Stimulated activated CD4-positive, alpha-beta T cell treated with anti-CD3 and anti-CD28 coated beads, Interleukin-15, amount 100 ng/mL, for 24 hours (primary cell): ENCODE data around the gene EEFSEC.
A peak's percentile ranks its signal among the peaks of the same experiment; 100 is the strongest.

Source experiments
- DNase-seq: peaks from one replicate; pipeline ENCODE4 v3.0.0-alpha.2; 2020

Gene EEFSEC

DNA sequence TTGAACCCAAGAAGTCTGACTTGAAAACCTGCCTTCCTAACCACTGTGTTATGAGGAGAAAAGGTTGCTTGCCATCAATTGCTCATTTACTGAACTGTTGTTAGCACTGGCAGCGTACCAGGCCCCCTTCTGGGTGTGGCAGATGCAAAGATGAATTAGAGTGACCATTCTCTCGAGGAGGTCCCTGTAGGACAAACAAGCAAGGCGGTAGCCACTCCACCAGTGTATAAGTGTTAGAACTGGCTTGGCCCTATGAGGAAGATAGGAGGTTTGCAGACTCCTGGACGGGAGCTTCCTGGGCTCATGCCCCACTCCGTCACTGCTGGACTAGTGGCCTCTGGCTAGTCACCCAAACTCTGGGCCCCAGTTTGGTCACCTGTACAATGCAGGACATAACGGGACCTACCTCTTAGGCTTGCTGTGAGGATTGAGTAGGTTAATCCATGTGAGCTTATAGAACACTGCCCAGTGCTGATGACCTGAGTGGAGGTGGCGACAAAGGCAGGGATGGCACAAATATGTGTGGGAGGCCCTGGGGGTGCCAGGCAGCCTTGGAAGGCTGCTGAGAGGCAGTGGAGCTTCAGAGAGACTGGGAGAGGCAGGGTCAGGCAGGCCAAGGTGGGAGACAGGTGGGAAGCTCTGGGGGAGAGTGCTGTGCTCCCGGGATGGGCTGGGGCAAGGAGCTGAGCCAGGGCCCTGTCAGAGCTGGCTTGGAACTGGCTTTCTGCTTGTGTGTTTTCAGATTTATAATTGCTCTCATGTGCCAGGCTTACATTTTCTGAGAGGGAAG is 167.5 kb downstream of the EEFSEC start:
- DNase-seq, result no peak

DNA sequence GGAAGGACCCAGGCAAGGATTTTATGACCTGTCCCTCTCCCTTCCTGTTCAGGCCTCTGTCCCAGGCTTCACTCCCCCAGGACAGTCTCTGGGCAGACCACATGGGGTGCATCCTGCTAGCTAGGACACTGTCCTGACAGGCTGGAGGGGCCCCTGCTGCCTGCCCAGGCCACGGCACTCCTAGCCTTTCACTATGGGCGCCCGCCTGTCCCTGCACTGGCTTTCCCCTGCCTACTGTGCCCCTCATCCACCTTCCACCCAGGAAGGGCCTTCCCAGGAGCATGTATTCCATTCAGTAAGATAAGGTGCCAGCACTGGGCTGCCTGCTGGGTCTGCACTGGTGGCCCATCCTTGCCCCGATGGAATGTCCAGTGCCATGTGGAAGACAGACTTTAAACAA is 168.1 kb downstream of the EEFSEC start:
- DNase-seq, result no peak

DNA sequence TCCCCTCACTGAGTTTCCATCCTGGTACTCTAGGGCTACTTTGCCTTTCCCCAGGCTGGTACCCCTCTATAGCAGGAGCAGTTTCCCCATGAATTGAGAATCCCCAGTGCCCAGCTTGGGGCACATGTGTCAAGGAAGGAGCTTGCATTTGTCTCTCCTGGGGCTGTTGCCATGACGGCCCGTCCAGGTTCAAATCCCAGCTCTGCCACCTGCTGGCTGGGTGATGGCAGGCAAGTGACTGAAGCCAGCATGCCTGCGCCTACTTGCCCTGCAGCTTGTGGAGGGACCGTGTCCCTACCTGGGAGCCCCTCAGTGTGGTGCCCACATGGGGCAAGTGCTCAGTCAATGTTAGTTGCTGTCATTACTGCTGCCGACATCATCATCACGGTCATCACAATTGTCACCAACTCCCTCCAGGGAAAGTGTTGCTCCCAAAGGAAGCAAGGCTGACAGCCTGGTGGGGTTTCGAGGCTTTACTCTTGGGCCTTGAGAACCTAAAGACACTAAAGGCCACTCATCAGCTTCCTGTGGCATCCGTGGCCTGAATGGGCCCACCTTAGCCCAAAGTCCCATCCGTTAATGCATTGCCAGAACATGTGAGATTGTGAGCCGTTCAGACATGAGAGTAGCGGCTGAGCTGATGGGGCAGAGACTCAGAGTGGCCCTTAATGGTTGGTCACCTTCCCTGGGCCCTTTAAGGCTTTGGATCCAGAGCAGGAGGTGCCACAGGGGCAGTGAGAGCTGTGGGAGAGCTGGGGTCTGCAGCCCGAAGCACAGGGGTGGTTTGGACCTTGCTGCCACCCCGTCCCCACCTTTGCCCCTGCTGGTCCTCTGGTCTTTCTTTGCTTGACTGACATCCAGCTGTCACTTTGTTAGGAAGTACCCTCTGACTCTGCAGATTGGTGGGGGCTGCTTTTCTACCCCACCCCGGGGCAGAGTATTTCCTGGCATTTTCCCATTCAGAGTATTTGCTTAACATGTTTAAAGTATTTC is 169.0 kb downstream of the EEFSEC start:
- peak; percentile 62 for DNase-seq

DNA sequence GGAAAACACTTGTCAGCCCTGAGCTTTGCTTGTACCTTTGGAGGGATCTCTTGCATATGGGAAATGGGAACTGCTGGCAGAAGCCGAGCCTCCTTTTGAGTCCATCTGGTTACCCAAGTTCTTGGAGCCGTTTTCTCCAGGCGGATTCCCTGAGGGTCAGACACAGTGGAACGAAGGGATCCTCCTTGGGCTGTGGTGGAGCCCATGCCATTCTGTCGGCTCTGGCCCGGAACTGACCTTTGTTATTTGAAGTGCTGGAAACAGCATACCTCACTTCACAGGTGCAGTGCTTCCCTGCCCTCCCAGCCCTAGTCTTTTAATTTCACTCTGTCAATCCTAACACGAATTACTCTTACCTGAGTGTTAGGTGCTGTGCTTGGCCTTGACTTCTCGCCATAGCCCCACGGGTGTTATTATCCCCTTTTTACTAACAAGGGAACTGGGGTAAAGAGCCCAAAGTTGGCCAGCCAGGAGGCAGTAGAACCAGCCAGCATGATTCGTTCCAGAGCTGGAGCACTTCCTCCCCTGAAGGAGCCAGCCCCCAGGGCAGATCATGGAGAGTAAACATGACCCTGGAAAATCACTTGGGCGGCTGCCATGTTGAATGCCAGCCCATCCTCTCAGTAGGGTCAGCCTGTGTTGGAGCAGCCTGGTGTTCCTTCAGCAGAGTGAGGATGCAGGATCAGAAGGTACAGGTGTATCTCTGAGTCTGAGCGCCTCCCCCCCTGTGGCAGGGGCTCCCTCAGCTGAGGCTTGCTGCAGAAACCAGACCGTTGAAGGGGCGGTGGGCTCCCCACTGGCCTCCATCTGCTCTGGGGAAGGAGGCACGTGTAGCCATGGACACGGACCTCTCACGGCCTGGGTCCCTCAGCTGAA is 170.2 kb downstream of the EEFSEC start:
- DNase-seq, result no peak

DNA sequence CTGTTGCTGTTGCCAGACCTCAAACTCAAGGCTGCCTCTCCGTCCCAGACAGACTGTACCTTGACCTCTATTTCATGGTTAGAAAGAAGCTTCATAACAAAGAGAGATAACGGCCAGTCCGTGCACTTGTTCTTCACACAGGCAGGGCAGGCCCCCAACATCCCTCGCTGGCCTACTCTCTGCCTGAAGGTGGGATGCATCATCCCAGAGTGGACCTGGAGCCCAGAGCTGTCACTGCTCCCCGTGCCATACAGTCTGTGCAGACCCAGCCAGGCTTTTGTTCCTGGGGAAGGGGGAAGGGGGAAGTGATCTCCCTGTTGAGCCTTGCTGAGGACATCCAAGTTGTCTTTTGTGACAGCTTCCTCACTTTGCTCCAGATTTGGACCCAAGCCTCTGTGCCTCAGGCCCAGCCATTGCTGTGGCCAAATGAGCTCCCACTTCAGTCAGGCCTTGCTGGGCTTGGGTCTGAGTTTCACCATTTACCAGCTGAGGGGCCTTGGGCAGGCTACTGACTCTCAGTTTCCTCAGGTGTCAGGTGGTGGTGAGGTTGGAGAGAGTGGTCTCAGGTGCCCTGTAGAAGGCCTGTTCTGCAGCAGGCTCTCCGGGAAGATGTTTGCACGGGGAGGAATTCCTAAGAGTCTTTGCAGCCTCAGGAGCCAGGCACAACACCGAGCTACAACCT is 171.8 kb downstream of the EEFSEC start:
- no peak for DNase-seq

DNA sequence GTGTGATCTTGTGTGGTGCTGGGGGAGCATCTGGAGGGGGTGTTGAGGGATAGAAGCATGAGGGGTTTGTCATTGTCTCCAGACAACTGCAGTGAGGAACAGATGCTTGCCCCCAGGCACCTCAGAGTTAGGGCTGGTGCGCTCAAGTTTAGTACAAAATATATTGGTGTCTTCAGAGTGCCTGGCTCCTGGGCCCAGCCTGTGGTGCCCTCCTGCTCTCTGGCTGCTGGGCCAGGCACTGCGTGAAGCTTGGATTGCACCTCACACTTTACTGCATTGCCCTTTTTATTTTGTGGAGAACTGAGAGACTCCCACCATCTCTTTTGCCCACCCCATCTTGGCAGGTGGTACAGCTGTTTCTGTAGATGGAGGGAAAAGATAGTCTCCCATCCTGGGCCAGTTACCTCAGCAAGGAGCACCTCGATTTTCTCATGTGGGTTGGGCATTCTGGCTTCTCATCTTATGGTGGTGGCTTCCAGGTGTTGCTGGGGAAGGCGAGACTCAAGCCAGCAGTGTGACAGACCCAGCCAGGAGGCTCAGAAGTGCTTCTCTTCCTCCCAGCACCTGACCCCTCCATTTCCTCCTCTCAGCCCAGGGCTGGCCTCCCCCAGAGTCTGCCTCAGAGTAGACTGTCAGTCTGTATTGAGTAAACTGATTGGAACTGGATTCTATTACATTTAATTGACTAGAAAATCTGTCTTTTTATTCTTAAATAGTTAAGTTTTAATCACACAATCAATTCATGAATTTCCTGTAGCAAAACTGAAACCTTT is 173.0 kb downstream of the EEFSEC start:
- no peak for DNase-seq

DNA sequence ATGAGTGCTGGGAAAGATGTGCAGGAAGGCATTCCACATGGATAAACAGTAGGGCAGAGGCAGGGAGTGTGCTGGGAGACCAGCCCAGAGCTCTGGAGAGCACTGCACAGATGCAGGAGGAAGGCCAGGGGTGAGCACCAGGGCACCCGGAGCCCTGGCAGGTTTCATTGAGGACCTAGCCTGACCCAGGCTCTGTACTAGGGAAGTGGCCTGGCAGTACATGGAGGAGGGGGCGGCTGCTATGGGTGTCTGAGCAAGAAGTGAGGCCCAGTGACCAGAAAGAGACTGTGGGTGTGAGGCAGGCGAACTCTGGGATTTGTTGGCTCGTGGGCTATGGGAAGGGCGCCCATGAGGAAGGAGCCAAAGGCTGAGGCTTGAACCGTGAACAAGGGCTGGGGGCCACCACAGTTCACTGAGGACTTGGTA is 174.3 kb downstream of the EEFSEC start:
- no peak for DNase-seq

DNA sequence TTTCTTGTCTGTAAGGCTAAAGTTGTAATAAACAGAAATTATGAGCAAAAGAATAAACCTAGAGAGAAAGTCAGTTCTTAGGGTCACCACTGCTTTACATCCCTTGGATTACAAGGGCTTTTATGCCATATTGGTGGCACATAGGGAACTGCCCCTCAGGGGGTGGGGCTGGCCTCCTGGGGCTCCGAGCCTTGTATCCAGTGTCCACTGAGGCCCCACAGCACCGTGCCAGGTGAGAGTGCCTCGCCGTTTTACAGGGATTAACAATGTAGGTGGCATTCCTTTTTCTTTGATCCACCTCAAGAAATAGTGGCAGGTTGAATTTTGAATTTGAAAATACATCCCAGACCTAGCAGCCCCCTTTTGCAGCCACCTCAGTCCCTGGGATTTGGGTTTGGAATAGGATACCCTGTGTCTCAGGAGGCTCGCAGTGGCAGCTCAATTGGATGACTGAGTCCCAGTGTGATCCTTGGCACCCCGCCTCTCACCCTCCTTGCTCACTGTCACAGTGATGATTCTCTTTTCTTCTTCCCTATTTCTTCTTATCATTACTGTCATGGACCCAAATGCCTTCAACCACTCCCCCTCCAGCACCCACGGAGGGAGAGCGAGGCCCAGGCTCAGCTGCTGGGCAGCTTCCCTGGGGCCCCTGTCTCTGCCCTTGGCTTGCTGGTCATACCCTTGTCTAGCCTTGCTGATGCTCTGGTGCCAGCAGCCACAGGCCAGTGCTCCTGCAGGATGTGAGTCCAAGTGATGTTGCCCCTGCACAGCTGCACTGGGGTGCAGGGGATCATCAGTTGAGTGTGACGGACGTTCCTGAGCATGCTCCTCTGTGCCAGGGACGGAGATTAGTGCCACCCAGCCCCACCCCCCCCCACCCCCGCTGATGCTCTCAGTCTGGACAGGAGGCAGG is 175.5 kb downstream of the EEFSEC start:
- DNase-seq, result no peak

DNA sequence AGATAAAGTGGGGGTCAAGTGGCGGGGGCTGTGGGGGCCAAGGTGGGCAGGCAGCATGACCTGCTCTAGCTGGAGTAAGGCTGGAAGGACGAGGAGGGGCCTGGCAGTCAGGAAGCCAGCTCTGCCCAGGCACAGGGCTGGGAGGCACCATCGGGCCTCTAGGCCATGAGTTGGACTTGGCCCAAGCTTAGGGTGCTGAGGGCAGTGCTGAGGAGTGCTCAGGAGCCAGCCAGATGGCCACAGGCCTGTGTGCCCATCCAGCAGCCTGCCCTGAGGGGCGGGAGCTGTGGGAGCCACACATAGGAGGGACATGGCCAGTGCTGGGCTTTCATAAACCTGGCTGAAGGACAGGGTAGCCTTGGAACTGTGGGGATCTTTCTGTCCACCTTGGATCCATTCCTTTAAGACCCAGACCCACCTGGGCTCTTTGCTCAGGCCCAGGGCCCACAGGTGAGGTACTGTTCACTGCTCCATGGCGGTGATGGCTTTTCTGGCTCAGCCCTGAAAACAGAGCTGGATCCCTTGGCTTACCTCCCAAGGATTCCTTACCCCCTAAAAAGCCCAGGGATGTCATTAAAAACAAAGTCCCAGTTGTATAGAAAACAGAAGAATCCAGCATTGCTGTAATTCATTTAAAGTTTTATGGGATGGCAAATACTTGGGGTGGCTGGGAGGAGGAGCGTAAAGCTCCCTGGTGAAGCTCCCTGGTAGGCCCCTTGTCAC is 176.4 kb downstream of the EEFSEC start:
- DNase-seq, result no peak

DNA sequence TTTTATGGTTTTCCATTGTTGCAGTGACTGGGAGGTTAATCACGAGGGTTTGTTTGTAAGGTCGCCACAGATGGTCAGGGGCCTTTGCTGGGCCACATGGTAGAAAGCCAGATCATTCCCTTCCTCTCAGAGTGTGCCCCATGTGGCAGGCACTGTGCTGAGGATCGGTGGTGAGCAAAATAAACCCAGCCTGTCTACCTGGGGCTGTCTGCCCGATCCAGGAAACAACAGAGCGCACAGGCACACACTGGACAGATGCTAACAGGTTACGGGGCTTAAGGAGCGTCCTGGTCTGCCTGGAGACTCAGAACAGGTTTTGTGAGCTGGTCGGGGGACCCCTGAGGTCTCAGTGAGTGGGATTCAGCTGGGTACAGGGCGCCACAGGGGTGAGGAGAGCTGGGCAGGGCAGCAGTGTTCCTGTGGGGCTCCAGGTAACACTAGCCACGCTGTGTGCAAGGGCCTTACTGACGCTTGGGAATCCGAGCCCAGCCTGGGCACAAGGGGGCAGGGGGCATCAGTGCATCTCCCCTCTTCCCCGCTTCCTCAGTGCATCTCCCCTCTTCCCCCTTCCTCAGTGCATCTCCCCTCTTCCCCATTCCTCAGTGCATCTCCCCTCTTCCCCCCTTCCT is 177.0 kb downstream of the EEFSEC start:
- no peak for DNase-seq

DNA sequence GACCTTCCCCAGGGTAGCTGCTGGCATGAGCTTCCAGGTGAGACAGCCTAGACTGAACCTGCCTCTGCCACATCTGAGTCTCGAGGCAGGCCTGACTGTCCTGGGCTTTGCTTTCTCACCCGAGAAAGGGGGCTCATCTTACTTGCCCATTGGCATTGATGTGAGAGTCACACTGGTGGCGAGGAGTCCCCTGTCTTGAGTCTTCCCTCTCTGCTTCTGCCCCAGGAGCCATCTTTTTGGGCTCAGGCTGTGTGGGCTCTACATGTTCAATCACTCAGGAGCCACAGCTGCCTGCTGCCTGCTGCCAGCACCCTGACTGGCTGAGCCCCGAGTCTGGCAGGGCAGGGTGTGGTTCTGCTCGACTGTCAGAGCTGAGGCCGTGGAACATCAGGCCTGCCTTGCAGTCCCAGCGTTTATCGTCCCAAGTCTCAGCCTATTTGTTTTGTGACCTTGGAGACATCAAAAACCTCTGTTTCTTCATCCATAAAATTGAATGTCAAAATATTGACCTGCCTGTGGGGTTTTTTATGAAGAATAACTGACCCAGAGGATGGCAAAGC is 180.9 kb downstream of the EEFSEC start:
- no peak for DNase-seq

DNA sequence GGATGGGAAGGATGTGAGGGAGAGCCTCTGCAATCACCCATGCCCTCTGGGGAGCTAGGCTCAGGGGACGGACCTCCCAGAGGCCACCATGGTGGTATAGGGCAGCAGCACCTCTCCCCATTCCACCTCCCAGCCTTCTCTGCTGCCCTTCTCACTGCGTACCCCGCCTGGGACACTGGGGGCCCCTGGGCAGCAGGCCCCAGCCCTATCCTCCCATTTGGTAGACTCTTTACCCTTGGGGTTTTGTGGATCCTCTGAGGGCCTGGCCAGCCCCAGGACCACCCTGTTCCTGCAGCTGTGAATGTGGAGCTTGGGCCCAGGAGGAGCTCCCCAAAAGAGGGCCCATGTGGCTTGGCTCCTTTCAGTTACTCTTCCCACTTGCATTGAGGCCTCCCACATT is 181.5 kb downstream of the EEFSEC start:
- no peak for DNase-seq

DNA sequence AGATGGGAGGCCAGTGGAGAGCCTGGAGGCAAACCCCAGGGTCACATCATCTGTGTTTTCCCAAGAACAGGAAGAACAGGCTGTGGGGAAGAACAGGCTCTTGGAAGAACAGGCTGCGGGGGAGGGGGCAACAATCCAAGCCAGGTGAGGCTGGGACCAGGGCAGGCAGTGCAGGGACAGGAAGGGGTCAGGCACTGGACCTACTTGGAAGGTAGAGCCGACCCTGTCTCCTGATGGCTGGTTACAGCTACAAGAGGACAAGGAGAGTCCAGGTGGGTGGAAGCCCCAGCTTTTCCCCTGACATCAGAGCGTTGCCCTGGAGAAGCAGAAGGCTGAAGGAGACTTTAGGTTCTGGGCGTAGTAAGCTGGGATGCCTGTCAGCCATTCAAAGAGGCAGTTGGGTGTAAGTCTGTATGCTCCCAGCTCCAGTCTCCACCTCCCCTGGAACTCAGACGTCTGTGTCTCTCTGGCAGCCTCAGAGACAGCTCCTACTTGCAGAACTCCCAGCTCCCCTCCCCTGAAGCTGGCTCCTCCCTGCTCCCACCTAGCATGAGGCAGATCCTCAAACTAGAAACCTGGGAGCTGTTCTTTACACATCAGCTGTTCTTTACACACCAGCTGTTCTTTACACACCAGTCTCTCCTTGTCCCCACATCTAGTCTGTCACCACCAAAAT is 182.5 kb downstream of the EEFSEC start:
- DNase-seq, result no peak

DNA sequence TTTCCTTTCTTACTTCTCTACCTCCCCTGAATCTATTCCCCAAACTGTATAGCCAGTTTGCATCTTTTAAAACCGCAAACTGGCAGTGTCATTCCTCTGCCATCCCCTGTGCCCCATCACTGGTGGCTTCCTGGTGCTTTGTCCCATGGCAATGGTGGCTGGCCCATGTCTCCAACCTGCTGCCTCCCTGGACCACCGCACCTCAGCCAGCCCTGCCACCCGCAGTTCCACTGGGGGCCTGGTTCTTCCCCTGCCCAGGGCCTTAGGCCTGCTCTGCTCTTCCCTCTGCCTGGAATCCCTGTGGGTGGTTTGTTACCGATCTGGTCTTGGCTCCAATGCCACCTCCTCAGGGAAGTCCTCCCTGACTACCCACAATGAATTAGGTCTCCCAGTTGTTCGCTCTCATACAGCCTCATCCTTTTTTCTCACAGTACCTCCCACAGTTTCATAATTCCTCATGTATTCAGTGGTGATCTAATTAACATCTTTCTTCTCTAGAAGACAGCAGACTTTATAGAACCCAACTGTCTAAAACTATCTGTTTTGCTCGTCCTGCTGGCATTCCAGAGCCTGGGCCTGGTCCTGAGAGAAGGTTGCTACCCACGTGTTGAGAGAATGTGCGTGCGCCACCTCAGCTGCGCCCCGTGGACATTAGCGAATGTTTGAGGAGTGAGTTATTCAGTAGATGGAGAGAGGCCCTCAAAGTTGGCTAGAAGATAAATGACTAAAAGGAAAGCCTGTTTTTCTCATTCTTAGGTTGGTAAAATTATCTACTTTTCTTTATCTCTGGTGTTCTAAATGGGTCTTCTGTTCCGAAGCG is 183.3 kb downstream of the EEFSEC start:
- DNase-seq, result no peak

DNA sequence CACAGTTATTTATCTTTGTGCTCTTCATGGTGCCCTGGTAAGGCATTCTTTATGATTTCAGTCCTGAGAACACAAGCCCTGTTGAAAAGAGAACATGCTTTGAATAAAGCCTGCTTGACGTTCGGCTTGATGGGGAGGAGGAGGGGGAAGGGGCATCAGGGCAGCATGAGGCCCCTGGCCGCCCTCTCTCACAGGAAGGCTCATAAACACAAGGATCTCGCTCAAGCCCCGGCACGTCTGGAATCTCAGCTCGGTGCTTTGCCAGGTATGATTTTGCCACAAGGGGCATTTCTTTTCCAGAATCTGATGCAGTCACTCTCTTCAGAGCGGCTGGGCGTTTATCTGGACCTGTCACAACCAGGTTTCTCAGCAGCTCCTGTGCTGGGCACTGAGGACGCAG is 184.0 kb downstream of the EEFSEC start:
- DNase-seq, result no peak

DNA sequence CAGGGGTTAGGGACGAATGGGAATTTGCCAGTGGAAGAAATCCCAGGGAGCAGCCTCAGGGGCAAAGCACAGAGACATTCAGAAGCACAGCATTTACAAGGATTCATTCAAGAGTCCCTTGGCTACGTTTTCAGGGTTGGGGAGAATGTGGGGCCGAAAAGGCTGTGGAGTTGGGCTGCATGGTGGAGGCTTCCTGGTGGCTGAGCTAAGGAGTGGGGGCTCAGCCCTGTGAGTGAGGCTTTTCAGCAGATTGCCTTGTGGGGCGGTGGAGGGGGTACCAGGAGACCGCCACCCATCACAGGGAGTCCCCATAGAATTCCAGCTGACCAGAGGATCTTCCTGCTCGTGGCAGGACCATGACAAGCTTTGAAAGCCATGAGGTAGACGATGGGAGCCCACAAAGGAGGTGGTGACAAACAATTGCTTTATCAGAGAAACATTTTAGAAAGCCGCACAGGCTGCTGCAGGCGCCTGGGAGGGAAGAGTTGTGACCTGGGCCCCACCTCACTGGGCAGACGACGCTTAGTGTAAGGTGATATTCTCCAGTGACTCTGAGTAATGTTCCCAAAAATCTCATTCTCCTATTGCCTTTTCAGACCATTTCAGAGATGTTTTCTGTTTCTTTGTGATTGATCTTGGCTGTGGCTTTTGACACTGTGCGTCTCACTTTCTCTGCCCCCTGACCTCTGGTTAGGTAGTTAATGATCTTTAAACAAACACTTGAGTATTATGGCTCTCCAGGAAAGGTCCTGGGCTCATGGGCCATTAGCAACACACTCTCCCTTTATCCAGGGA is 185.5 kb downstream of the EEFSEC start:
- DNase-seq, result no peak
